K562 treated with DMSO at 1 percent for 12 hours (cell line): Measurements from ENCODE around the gene DMBT1. TPM values are rescaled to one million over a fixed set of nuclear protein-coding genes. Genes with fewer than 3 reads are reported as not detected.

Experiments
- total RNA-seq: library from RNA; unstranded; fragments of 300-600 nt; gene quantifications from 2 replicates; pipeline ENCODE4 v1.2.3, GENCODE V29; 2022; ENCODE audit not compliant: insufficient read depth

The DMBT1 gene
- not detected in 2 replicates for total RNA-seq

DNA sequence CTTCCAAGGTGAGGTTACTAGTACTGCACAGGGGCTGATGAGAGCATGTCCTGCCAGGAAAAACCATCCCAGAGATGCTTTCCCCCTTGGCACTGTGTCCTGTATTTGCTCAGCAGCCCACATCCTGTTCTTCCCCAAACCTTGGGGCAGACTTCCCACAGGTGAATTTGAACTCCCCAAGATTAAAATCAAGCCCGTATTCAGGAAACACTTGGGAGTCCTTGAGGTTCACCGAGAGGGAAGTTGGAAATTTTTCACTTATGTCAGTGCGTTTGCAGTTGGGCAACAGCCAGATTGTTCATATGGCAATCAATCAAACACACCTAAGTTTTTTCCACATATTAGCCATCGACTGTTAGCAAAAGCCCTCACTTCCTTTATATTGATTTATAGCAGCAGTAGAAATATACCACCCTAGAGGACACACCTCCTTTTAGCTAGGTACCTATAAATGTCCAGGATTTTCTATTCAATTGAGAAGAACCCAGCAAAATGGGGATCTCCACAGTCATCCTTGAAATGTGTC is at the start of gene DMBT1:
TSS of gene DMBT1 (plus strand) at position 476 of the 526 bp plus-strand sequence. CDS start at position 493, 17 bp downstream.

Other genes with a start within 250 kb of the DMBT1 start
- gene PLEKHA1, start 186.0 kb upstream of the DMBT1 start, total RNA-seq: 0.27 and 0.94 TPM in 2 replicates
- gene ARMS2, start 106.1 kb upstream of the DMBT1 start, total RNA-seq: not detected in 2 replicates
- not detected in 2 replicates for gene HTRA1, start 99.2 kb upstream of the DMBT1 start, total RNA-seq
- not detected in 2 replicates for gene C10orf120, start 139.1 kb downstream of the DMBT1 start, total RNA-seq